Measurements from ENCODE around the gene ZNF512B.

The ZNF512B gene

DNA sequence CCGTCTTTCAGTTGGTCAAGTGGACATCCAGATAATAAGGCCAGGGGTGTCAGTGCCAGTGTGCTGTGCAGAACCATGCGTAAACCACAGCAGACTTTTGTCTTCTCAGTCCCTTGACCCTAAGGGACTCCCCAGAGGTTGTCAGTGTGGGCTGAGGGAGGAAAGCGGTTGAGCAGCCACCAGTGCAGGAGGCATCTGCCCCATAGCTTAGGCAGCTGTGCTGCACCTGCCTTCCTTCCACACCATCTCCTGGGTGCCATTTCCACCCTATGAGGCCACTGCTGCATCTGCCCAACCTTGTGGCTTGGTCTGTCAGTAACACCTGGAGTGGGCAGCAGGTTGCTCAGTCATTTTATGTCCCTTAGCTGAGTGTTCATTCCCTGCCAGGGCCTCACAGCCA, 37.2 kb upstream of the ZNF512B start:
- TF ChIP-seq CTCF (conservative IDR thresholded peaks at IDR 0.05; ENCODE audit: low read length) (no peak), EZH2phosphoT487 (IDR thresholded peaks at IDR 0.05; ENCODE audit: borderline replicate concordance) (no peak)
- Histone ChIP-seq H4K20me1 (ENCODE audit: insufficient read depth, low read length, poor library complexity, severe bottlenecking) (peaks cover 3% of the 10 kb centered on the region), H3K27me3 (ENCODE audit: insufficient read depth, low read length, poor library complexity, severe bottlenecking) (no peaks in the 10 kb centered on the region), H3K9me3 (ENCODE audit: insufficient read depth, low read depth, low read length) (no peaks in the 10 kb centered on the region), H3K79me2 (ENCODE audit: insufficient read depth, low read length) (peaks cover 14% of the 10 kb centered on the region; the same call in 1 of the 2 replicates), H3K36me3 (ENCODE audit: insufficient read depth, low read length) (peaks cover 65% of the 10 kb centered on the region; the same call in 1 of the 2 replicates), H3F3A (ENCODE audit: low read depth) (no peaks in the 10 kb centered on the region), H2AFZ (ENCODE audit: low read length) (no peak overlapping the region), H3K9ac (ENCODE audit: low read depth, low read length, poor library complexity, severe bottlenecking) (no peak overlapping the region), H3K9me2 (replicated peaks; ENCODE audit: low read depth, low read length) (no peaks in the 10 kb centered on the region), H3K4me3 (ENCODE audit: low read length, poor library complexity, severe bottlenecking) (no peak overlapping the region), H3K4me2 (ENCODE audit: low read depth, low read length, poor library complexity, severe bottlenecking) (no peak overlapping the region), H3K4me1 (ENCODE audit: insufficient read depth, low read length, poor library complexity, severe bottlenecking) (peaks cover 26% of the 10 kb centered on the region)

DNA sequence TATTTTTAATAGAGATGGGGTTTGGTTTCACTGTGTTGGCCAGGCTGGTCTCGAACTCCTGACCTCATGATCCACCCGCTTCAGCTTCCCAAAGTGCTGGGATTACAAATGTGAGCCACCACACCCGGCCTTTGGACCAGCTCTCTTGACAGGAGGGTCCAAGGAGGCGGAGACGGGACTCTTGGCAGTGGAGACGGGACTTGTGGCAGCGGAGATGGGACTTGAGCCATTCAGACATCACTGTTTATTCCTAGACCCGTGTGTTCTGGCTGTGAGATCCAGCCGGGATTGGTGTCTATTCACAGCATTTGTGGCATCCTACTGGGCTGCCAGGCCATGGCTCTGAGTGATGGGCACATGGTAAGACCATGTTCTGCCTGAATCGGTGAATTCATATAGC, 36.8 kb upstream of the ZNF512B start:
- Histone ChIP-seq H3K9ac (ENCODE audit: low read depth, low read length, poor library complexity, severe bottlenecking) (no peak overlapping the region), H2AFZ (ENCODE audit: low read length) (no peak overlapping the region), H3K4me2 (ENCODE audit: low read depth, low read length, poor library complexity, severe bottlenecking) (no peak overlapping the region), H3K4me1 (ENCODE audit: insufficient read depth, low read length, poor library complexity, severe bottlenecking) (peaks cover 26% of the 10 kb centered on the region), H3K9me2 (replicated peaks; ENCODE audit: low read depth, low read length) (no peaks in the 10 kb centered on the region), H3K4me3 (ENCODE audit: low read length, poor library complexity, severe bottlenecking) (no peak overlapping the region), H3K36me3 (ENCODE audit: insufficient read depth, low read length) (peaks cover 65% of the 10 kb centered on the region; the same call in 1 of the 2 replicates), H3K9me3 (ENCODE audit: insufficient read depth, low read depth, low read length) (no peaks in the 10 kb centered on the region), H3F3A (ENCODE audit: low read depth) (no peaks in the 10 kb centered on the region), H3K27me3 (ENCODE audit: insufficient read depth, low read length, poor library complexity, severe bottlenecking) (no peaks in the 10 kb centered on the region), H4K20me1 (ENCODE audit: insufficient read depth, low read length, poor library complexity, severe bottlenecking) (peaks cover 3% of the 10 kb centered on the region), H3K79me2 (ENCODE audit: insufficient read depth, low read length) (peaks cover 14% of the 10 kb centered on the region; the same call in 1 of the 2 replicates)
- TF ChIP-seq CTCF (conservative IDR thresholded peaks at IDR 0.05; ENCODE audit: low read length) (no peak), EZH2phosphoT487 (IDR thresholded peaks at IDR 0.05; ENCODE audit: borderline replicate concordance) (no peak)

DNA sequence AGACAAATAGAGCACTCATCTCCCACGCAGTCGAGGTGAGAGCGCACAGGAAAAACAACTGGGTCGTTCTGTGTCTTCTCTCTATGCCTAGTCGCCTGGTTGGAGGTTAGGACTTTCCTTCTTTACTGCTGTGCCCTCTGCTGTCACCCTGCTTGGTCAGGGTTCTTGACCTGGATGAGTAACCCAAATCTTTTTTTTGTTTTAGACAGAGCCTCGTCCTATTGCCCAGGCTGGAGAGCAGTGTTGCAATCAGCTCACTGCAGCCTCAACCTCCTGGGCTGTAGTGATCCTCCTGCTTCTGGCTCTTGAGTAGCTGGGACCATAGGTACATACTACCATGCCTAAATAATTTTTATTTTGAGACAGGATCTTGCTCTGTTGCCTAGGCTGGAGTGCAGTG, 35.7 kb upstream of the ZNF512B start:
- H3K9ac ChIP-seq (ENCODE audit: low read depth, low read length, poor library complexity, severe bottlenecking) = no peak overlapping the region
- H3K4me2 ChIP-seq (ENCODE audit: low read depth, low read length, poor library complexity, severe bottlenecking) = no peak overlapping the region
- H3K4me1 ChIP-seq (ENCODE audit: insufficient read depth, low read length, poor library complexity, severe bottlenecking) = peaks cover 26% of the 10 kb centered on the region
- no peaks in the 10 kb centered on the region for H3K27me3 ChIP-seq (ENCODE audit: insufficient read depth, low read length, poor library complexity, severe bottlenecking)
- peaks cover 14% of the 10 kb centered on the region; the same call in 1 of the 2 replicates for H3K79me2 ChIP-seq (ENCODE audit: insufficient read depth, low read length)
- H3F3A ChIP-seq (ENCODE audit: low read depth) = no peaks in the 10 kb centered on the region
- TF ChIP-seq CTCF (conservative IDR thresholded peaks at IDR 0.05; ENCODE audit: low read length) (no peak), EZH2phosphoT487 (IDR thresholded peaks at IDR 0.05; ENCODE audit: borderline replicate concordance) (no peak)
- no peaks in the 10 kb centered on the region for H3K9me2 ChIP-seq (replicated peaks; ENCODE audit: low read depth, low read length)
- peaks cover 3% of the 10 kb centered on the region for H4K20me1 ChIP-seq (ENCODE audit: insufficient read depth, low read length, poor library complexity, severe bottlenecking)
- H3K4me3 ChIP-seq (ENCODE audit: low read length, poor library complexity, severe bottlenecking) = no peak overlapping the region
- no peaks in the 10 kb centered on the region for H3K9me3 ChIP-seq (ENCODE audit: insufficient read depth, low read depth, low read length)
- H3K36me3 ChIP-seq (ENCODE audit: insufficient read depth, low read length) = peaks cover 63% of the 10 kb centered on the region; the same call in 1 of the 2 replicates
- H2AFZ ChIP-seq (ENCODE audit: low read length) = no peak overlapping the region

All from Loucy (cell line).